H1 (cell line): ENCODE data around the gene NUP205. TPM values are rescaled to one million over a fixed set of nuclear protein-coding genes. Genes with fewer than 3 reads are reported as not detected.
"Not testable (repeated sequence)": the region's sequence is repeated elsewhere in the genome, so short reads cannot be mapped to it uniquely, and the experiment has no call there.

Source experiments
- CTCF ChIA-PET: fragments of 300-600 bp; sonication (Branson Sonifier 250); formaldehyde crosslinking; loops from one replicate; lab custom pipeline; 2021; ENCODE audit not compliant: partially characterized antibody; lab: Charles Lee
- POLR2A ChIA-PET: fragments of 300-600 bp; sonication (Branson Sonifier 250); formaldehyde crosslinking; loops from one replicate; lab custom pipeline; 2021; ENCODE audit warnings: inconsistent platforms; ENCODE audit not compliant: partially characterized antibody; lab: Charles Lee
- DNase-seq, 2 experiments: peaks; one replicate each; pipeline versions ENCODE4 v3.0.0 to v3.0.0-alpha.2; 2010 to 2022; ENCODE audit warnings: low spot score in 2 of 2, low read depth in 1 of 2, mixed read lengths in 1 of 2
- FAIRE-seq: peaks from 2 replicates; lab custom pipeline; 2011; peaks lifted over from hg19 to GRCh38; lab: Jason Lieb, UNC
- H2AFZ ChIP-seq: 2 replicates; pipeline ENCODE4 v1.8.1; 2012; ENCODE audit warnings: low read length, inconsistent platforms
- H2AK5ac ChIP-seq: 2 replicates; pipeline ENCODE4 v1.6.1; 2013; ENCODE audit warnings: low read depth, low read length
- H2BK120ac ChIP-seq: replicated peaks from 2 replicates; pipeline ENCODE3; 2013; ENCODE audit warnings: low read depth, low read length, inconsistent platforms
- H2BK12ac ChIP-seq: 2 replicates; pipeline ENCODE4 v1.6.1; 2013; ENCODE audit warnings: low read depth, low read length
- H2BK15ac ChIP-seq: 2 replicates; pipeline ENCODE4 v1.6.1; 2013; ENCODE audit warnings: low read length
- H2BK20ac ChIP-seq: 2 replicates; pipeline ENCODE4 v1.6.1; 2013; ENCODE audit warnings: low read length
- H2BK5ac ChIP-seq: 2 replicates; pipeline ENCODE4 v1.6.1; 2013; ENCODE audit warnings: low read depth, low read length
- H3K14ac ChIP-seq: 2 replicates; pipeline ENCODE4 v1.6.1; 2013; ENCODE audit warnings: inconsistent platforms; ENCODE audit not compliant: insufficient read length
- H3K18ac ChIP-seq: 2 replicates; pipeline ENCODE4 v1.6.1; 2013; ENCODE audit warnings: low read length; ENCODE audit errors: extremely low read depth
- H3K23ac ChIP-seq: 2 replicates; pipeline ENCODE4 v1.6.1; 2013; ENCODE audit warnings: inconsistent platforms; ENCODE audit not compliant: insufficient read length
- H3K23me2 ChIP-seq: 2 replicates; pipeline ENCODE4 v1.6.1; 2013; ENCODE audit warnings: low read depth, low read length
- H3K27ac ChIP-seq: 2 replicates; pipeline ENCODE4 v1.6.1; 2011; ENCODE audit warnings: low read depth, low read length, inconsistent platforms
- H3K27me3 ChIP-seq, 4 experiments: replicated peaks in 1 of 4; 1 replicate in 1 of 4; 2 replicates in 3 of 4; pipeline versions ENCODE4 v1.6.1 to v1.8.1; 2011 to 2013; ENCODE audit warnings: low read length in 3 of 4, mild to moderate bottlenecking in 3 of 4, inconsistent platforms in 2 of 4, mixed read lengths in 2 of 4, moderate library complexity in 1 of 4; ENCODE audit not compliant: control insufficient read depth in 3 of 4, insufficient read depth in 3 of 4; ENCODE audit errors: extremely low read depth in 1 of 4
- H3K36me3 ChIP-seq, 4 experiments: 2 replicates each; pipeline versions ENCODE4 v1.6.1 to v1.8.1; 2011 to 2013; ENCODE audit warnings: mild to moderate bottlenecking in 4 of 4, low read length in 3 of 4, moderate library complexity in 2 of 4, control low read depth in 1 of 4, inconsistent platforms in 1 of 4; ENCODE audit not compliant: insufficient read depth in 4 of 4, control insufficient read depth in 2 of 4
- H3K4ac ChIP-seq: replicated peaks from 2 replicates; pipeline ENCODE3; 2013; ENCODE audit warnings: low read length, low read depth, mixed read lengths, inconsistent platforms; ENCODE audit not compliant: insufficient read length
- H3K4me1 ChIP-seq, 4 experiments: replicated peaks in 1 of 4; 1 replicate in 1 of 4; 2 replicates in 3 of 4; pipeline versions ENCODE4 v1.6.1 to v1.8.1; 2011 to 2013; ENCODE audit warnings: low read length in 3 of 4, inconsistent platforms in 2 of 4, mixed read lengths in 1 of 4; ENCODE audit not compliant: insufficient read depth in 4 of 4, control insufficient read depth in 3 of 4
- H3K4me2 ChIP-seq, 2 experiments: 2 replicates each; pipeline versions ENCODE4 v1.6.1 to v1.8.1; 2011 to 2013; ENCODE audit warnings: low read depth in 2 of 2, low read length in 2 of 2, control low read depth in 1 of 2, inconsistent platforms in 1 of 2, mild to moderate bottlenecking in 1 of 2; ENCODE audit not compliant: insufficient read depth in 1 of 2
- H3K4me3 ChIP-seq, 4 experiments: fragments of 200-600, 300-600 bp in 1 of 4; sonication (generic), shearing (Covaris generic), sonication (Bioruptor Twin) in 1 of 4; 2 replicates each; pipeline versions ENCODE4 v1.5.1 to v1.8.1; 2011 to 2016; ENCODE audit warnings: low read length in 4 of 4, low read depth in 3 of 4, control low read depth in 2 of 4, inconsistent platforms in 2 of 4, mild to moderate bottlenecking in 2 of 4, mixed read lengths in 1 of 4, moderate library complexity in 1 of 4; ENCODE audit not compliant: insufficient read depth in 2 of 4; ENCODE audit errors: extremely low read depth in 1 of 4
- H3K56ac ChIP-seq: replicated peaks from 2 replicates; pipeline ENCODE3; 2013; ENCODE audit warnings: low read depth, mild to moderate bottlenecking, mixed read lengths, low read length, inconsistent platforms; ENCODE audit not compliant: insufficient read length
- H3K79me1 ChIP-seq: 2 replicates; pipeline ENCODE4 v1.6.1; 2013; ENCODE audit warnings: low read depth, low read length, control low read depth
- H3K79me2 ChIP-seq, 2 experiments: 2 replicates each; pipeline versions ENCODE4 v1.6.1 to v1.8.1; 2012 to 2013; ENCODE audit warnings: low read length in 2 of 2, mild to moderate bottlenecking in 2 of 2, inconsistent platforms in 1 of 2; ENCODE audit not compliant: insufficient read depth in 2 of 2, control insufficient read depth in 1 of 2
- H3K9ac ChIP-seq, 4 experiments: replicated peaks in 1 of 4; 1 replicate in 1 of 4; 2 replicates in 3 of 4; pipeline versions ENCODE4 v1.6.1 to v1.8.1; 2011 to 2013; ENCODE audit warnings: low read depth in 3 of 4, low read length in 3 of 4, control low read depth in 2 of 4, mild to moderate bottlenecking in 2 of 4, moderate library complexity in 2 of 4, inconsistent platforms in 1 of 4; ENCODE audit errors: extremely low read depth in 1 of 4
- H3K9me3 ChIP-seq, 2 experiments: 2 replicates each; pipeline versions ENCODE4 v1.6.1 to v1.8.1; 2012 to 2013; ENCODE audit warnings: mild to moderate bottlenecking in 2 of 2, moderate library complexity in 2 of 2, control low read depth in 1 of 2, inconsistent platforms in 1 of 2, low read depth in 1 of 2, low read length in 1 of 2, mixed read lengths in 1 of 2; ENCODE audit not compliant: insufficient read depth in 2 of 2
- H4K20me1 ChIP-seq, 2 experiments: replicated peaks in 1 of 2; 2 replicates each; pipeline versions ENCODE3 to v1.8.1; 2011 to 2013; ENCODE audit warnings: inconsistent platforms in 2 of 2, low read length in 2 of 2, mild to moderate bottlenecking in 1 of 2; ENCODE audit not compliant: insufficient read depth in 2 of 2, control insufficient read depth in 1 of 2
- H4K5ac ChIP-seq: 2 replicates; pipeline ENCODE4 v1.6.1; 2013; ENCODE audit warnings: low read length, low read depth, mixed read lengths, inconsistent platforms; ENCODE audit not compliant: insufficient read length
- H4K8ac ChIP-seq: 2 replicates; pipeline ENCODE4 v1.8.0; 2013; ENCODE audit warnings: mild to moderate bottlenecking, moderate library complexity, low read length, inconsistent platforms; ENCODE audit not compliant: insufficient read depth; ENCODE audit errors: extremely low read depth
- H4K91ac ChIP-seq: replicated peaks from 2 replicates; pipeline ENCODE3; 2013; ENCODE audit warnings: low read length, mixed read lengths, inconsistent platforms; ENCODE audit not compliant: insufficient read length
- WGBS, 2 experiments: shearing (Covaris generic) in 1 of 2; methylation state at CpG; one replicate each; pipeline versions ENCODE4 v1.1.6 to v1.1.7; 2013 to 2015; ENCODE audit warnings: low lambda C conversion rate in 2 of 2, mixed read lengths in 2 of 2, inconsistent platforms in 1 of 2, low coverage in 1 of 2, missing lambda C conversion rate in 1 of 2; ENCODE audit not compliant: insufficient replicate concordance in 2 of 2, insufficient coverage in 1 of 2, insufficient read length in 1 of 2; ENCODE audit errors: extremely low coverage in 1 of 2, missing lambda C conversion rate in 1 of 2; 5-methylcytosine and 5-hydroxymethylcytosine counted together
- polyA plus RNA-seq, 7 experiments: library from polyadenylated mRNA; depleted of rRNA in 3 of 7; stranded (reverse) in 5 of 7; unstranded in 2 of 7; fragments of >200 nt in 5 of 7; fragments of 200-250 nt in 2 of 7; gene quantifications; 1 replicate in 5 of 7; 2 replicates in 1 of 7; 4 replicates in 1 of 7; pipeline versions ENCODE4 v1.2.1 to v1.2.3, GENCODE V29; 2011 to 2013; ENCODE audit warnings: missing spikeins in 2 of 7, mixed read lengths in 2 of 7
- total RNA-seq: library from RNA; stranded (reverse); fragmentation: NEBNext Ultra II Directional; extraction: Animal tissue kit (Norgen Biotek cat#: 25700); gene quantifications from 2 replicates; pipeline ENCODE4 v1.2.1, GENCODE V29; 2021

NUP205 gene
- total and polyA plus RNA-seq, 2 of the 8 experiments (the other 6 are each of a cell fraction or from before 2014, with no cell fraction given) = 148 to 216 TPM

- H3K4me3 ChIP-seq, H2BK12ac ChIP-seq, H2AFZ ChIP-seq, H3K9me3 ChIP-seq, H3K23me2 ChIP-seq, FAIRE-seq, H3K18ac ChIP-seq, H3K4me2 ChIP-seq, H2BK120ac ChIP-seq, H2BK20ac ChIP-seq, H3K56ac ChIP-seq, H2AK5ac ChIP-seq, H3K79me2 ChIP-seq, H3K27me3 ChIP-seq, H3K79me1 ChIP-seq, H4K8ac ChIP-seq, DNase-seq, POLR2A ChIA-PET, H3K27ac ChIP-seq, H4K91ac ChIP-seq, H3K9ac ChIP-seq, H2BK5ac ChIP-seq, H4K20me1 ChIP-seq, H3K4me1 ChIP-seq, H2BK15ac ChIP-seq, H3K4ac ChIP-seq, H4K5ac ChIP-seq, H3K14ac ChIP-seq, H3K23ac ChIP-seq: not testable (repeated sequence)
- peaks cover 0 to 15% (median 4%) of the 10 kb centered on the region in 4 experiments; a peak in 3 of 8 replicates for H3K36me3 ChIP-seq
- WGBS, 2 experiments = 95% methylated on average over 6 of the region's 7 CpGs; no CpG with 5 or more reads in 1 of the 2 experiments
- CTCF ChIA-PET = interaction anchor here (1.2 to 3.7 kb wide), 6 partner anchors 8 to 81 kb away, joined by 3 to 26 read pairs (median 8); no protein-coding TSS in a partner anchor
Measured at GRCh38 chr7:135692606-135693005, 134.9 kb downstream of the NUP205 start.
